GM12878 (cell line): ENCODE results near the gene CD68. TPM values are rescaled to one million over a fixed set of nuclear protein-coding genes. Genes with fewer than 3 reads are reported as not detected.

Experiments
- EGR1 ChIP-seq, 2 experiments: IDR thresholded peaks; 1 replicate in 1 of 2; 2 replicates in 1 of 2; pipeline ENCODE4 v1.6.1; 2011 to 2012; ENCODE audit warnings: low read depth in 2 of 2, low read length in 2 of 2, borderline replicate concordance in 1 of 2, mild to moderate bottlenecking in 1 of 2, moderate library complexity in 1 of 2
- IRF3 ChIP-seq: fragments of 450-650 bp; IDR thresholded peaks from 2 replicates; pipeline ENCODE4 v1.6.1; 2014; ENCODE audit warnings: mild to moderate bottlenecking
- KAT2A ChIP-seq: conservative IDR thresholded peaks from 2 replicates; pipeline ENCODE4 v1.6.1; 2011; ENCODE audit warnings: low read depth, low read length; ENCODE audit not compliant: control insufficient read depth
- MLLT1 ChIP-seq: fragments of 450-650 bp; IDR thresholded peaks from 2 replicates; pipeline ENCODE4 v1.6.1; 2016; ENCODE audit warnings: mild to moderate bottlenecking
- MXI1 ChIP-seq: fragments of 150-350 bp; IDR thresholded peaks from 2 replicates; pipeline ENCODE4 v1.6.1; 2011; ENCODE audit warnings: low read depth, mild to moderate bottlenecking, inconsistent platforms, low read length, improper control_type of control experiment
- NFIC ChIP-seq: IDR thresholded peaks from 2 replicates; pipeline ENCODE4 v1.6.1; 2012; ENCODE audit warnings: low read depth, mild to moderate bottlenecking, inconsistent platforms, low read length, moderate library complexity
- NR2C2 ChIP-seq: IDR thresholded peaks from 2 replicates; pipeline ENCODE4 v1.6.1; 2011; ENCODE audit warnings: borderline replicate concordance, low read depth; ENCODE audit not compliant: control insufficient read depth, insufficient read length
- RELA ChIP-seq: fragments of 450-650 bp; IDR thresholded peaks from 2 replicates; pipeline ENCODE4 v1.8.0; 2014; ENCODE audit warnings: borderline replicate concordance; ENCODE audit not compliant: partially characterized antibody
- RFX5 ChIP-seq: IDR thresholded peaks from 2 replicates; pipeline ENCODE4 v1.6.1; 2011; ENCODE audit warnings: low read depth, low read length, improper control_type of control experiment
- SMAD5 ChIP-seq: IDR thresholded peaks from 2 replicates; pipeline ENCODE4 v1.6.1; 2016; ENCODE audit warnings: antibody characterized with exemption, low read depth
- SMC3 ChIP-seq: IDR thresholded peaks from 2 replicates; pipeline ENCODE4 v1.6.1; 2011; ENCODE audit warnings: low read length, improper control_type of control experiment, borderline replicate concordance
- STAT3 ChIP-seq: IDR thresholded peaks from 2 replicates; pipeline ENCODE4 v1.6.1; 2011; ENCODE audit warnings: low read depth, low read length, improper control_type of control experiment
- SUPT20H ChIP-seq: IDR thresholded peaks from 2 replicates; pipeline ENCODE4 v1.6.1; 2011; ENCODE audit warnings: low read depth, mild to moderate bottlenecking, low read length, moderate library complexity, borderline replicate concordance; ENCODE audit not compliant: control insufficient read depth
- ZBTB4 ChIP-seq: fragments of 450-650 bp; formaldehyde crosslinking; IDR thresholded peaks from 2 replicates; pipeline ENCODE4 v1.4.0; 2022; ENCODE audit warnings: mild to moderate bottlenecking, moderate library complexity
- ZNF24 ChIP-seq: fragments of 450-650 bp; IDR thresholded peaks from 2 replicates; pipeline ENCODE4 v1.6.1; 2017; ENCODE audit warnings: antibody characterized with exemption, mild to moderate bottlenecking
- polyA plus RNA-seq, 11 experiments: library from polyadenylated mRNA; depleted of rRNA in 4 of 11; unstranded in 6 of 11; stranded (reverse) in 5 of 11; fragments of >200 nt; fragmentation: Nextera tagmentation in 4 of 11; fragmentation: Illumina TruSeq in 1 of 11; extraction: Ambion mirVana in 4 of 11; extraction: Trizol in 1 of 11; gene quantifications; 1 replicate in 1 of 11; 2 replicates in 10 of 11; pipeline versions ENCODE4 v1.2.1 to v1.2.3, GENCODE V29; 2011 to 2016; ENCODE audit warnings: inconsistent platforms in 2 of 11, missing spikeins in 2 of 11, low read depth in 1 of 11
- total RNA-seq, 4 experiments: library from RNA; depleted of rRNA in 3 of 4; stranded (reverse); fragments of >200 nt in 3 of 4; fragmentation: Illumina TruSeq in 1 of 4; extraction: Trizol in 1 of 4; gene quantifications; 2 replicates each; pipeline versions ENCODE4 v1.2.1 to v1.2.3, GENCODE V29; 2013 to 2021
- TF ChIP-seq, protein P1 (sequence below): fragments of 450-650 bp; IDR thresholded peaks from 2 replicates; pipeline ENCODE4 v1.6.1; 2017; ENCODE audit warnings: borderline replicate concordance
- TF ChIP-seq, protein P2 (sequence below): IDR thresholded peaks from 2 replicates; pipeline ENCODE4 v1.6.1; 2011; ENCODE audit warnings: low read depth, mild to moderate bottlenecking, low read length, moderate library complexity, borderline replicate concordance; ENCODE audit errors: extremely low read depth
- TF ChIP-seq, protein P3 (sequence below): fragments of 450-650 bp; IDR thresholded peaks from 2 replicates; pipeline ENCODE4 v1.6.1; 2018; ENCODE audit warnings: borderline replicate concordance, mild to moderate bottlenecking; ENCODE audit not compliant: partially characterized antibody

The CD68 gene
- total and polyA plus RNA-seq, 10 of the 15 experiments (the other 5 are each of a cell fraction or from before 2014, with no cell fraction given) = 2.6 to 6.9 (median 3.8) TPM

DNA sequence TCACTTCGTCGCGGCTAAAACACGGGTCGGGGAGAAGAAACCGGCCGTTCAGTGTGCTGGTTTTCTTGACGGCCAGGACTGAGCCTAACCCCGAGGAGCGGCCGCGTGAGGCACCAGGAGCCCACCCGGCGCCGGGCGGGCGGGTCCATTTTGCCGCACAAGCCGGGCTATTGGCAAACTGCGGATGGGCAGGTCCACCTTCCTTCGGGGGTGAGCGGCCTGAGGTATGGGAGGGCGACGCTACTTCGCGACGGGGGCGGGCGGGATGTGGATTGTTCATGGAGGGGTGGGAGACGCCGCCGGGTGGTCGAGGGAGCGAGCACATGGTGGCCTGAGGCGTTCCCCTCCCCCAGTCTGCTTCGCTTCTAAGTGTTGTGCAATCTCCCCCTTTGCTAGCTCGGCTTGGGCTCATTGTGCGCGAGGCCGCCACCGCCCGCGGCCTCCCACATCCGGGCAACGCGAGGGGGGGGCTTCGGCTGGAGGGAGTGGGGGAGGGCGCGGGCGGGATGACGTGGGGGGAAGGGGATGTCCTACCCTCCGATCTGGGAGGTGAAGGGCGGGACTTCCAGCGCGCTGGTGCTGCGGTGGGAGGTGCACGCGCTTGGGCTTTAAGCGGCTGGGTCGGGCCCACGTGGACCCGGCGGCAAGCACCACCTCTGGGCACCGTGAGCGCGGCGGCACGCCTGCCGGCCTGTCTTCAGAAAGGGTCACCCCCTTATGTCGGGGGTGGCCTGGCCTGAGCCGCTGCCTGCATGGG is 5.9 kb upstream of the CD68 start (continued):
- TF ChIP-seq, protein P1, sequence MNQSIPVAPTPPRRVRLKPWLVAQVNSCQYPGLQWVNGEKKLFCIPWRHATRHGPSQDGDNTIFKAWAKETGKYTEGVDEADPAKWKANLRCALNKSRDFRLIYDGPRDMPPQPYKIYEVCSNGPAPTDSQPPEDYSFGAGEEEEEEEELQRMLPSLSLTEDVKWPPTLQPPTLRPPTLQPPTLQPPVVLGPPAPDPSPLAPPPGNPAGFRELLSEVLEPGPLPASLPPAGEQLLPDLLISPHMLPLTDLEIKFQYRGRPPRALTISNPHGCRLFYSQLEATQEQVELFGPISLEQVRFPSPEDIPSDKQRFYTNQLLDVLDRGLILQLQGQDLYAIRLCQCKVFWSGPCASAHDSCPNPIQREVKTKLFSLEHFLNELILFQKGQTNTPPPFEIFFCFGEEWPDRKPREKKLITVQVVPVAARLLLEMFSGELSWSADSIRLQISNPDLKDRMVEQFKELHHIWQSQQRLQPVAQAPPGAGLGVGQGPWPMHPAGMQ = no peak
- TF ChIP-seq MLLT1 = peak; percentile 59; the same call in 1 of the 2 replicates
- TF ChIP-seq, protein P2, sequence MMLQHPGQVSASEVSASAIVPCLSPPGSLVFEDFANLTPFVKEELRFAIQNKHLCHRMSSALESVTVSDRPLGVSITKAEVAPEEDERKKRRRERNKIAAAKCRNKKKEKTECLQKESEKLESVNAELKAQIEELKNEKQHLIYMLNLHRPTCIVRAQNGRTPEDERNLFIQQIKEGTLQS = no peak
- peak in 1 of 2 experiments; percentile 57; a peak in 2 of 3 replicates for TF ChIP-seq EGR1 (IDR thresholded peaks at IDR 0.05; ENCODE audit: borderline replicate concordance in 1 of 2, low read depth in 2 of 2, low read length in 2 of 2)
- TF ChIP-seq KAT2A = no peak
- no peak; the same call in 1 of the 2 replicates for TF ChIP-seq NFIC
- TF ChIP-seq SMC3 = no peak
- peak; percentile 99 for TF ChIP-seq MXI1
- peak; percentile 67; the same call in 1 of the 2 replicates for TF ChIP-seq SMAD5
- TF ChIP-seq STAT3 = no peak
- TF ChIP-seq, protein P3, sequence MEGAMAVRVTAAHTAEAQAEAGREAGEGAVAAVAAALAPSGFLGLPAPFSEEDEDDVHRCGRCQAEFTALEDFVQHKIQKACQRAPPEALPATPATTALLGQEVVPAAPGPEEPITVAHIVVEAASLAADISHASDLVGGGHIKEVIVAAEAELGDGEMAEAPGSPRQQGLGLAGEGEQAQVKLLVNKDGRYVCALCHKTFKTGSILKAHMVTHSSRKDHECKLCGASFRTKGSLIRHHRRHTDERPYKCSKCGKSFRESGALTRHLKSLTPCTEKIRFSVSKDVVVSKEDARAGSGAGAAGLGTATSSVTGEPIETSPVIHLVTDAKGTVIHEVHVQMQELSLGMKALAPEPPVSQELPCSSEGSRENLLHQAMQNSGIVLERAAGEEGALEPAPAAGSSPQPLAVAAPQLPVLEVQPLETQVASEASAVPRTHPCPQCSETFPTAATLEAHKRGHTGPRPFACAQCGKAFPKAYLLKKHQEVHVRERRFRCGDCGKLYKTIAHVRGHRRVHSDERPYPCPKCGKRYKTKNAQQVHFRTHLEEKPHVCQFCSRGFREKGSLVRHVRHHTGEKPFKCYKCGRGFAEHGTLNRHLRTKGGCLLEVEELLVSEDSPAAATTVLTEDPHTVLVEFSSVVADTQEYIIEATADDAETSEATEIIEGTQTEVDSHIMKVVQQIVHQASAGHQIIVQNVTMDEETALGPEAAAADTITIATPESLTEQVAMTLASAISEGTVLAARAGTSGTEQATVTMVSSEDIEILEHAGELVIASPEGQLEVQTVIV = no peak
- no peak for TF ChIP-seq NR2C2
- TF ChIP-seq ZNF24 = peak; percentile 70; the same call in 1 of the 2 replicates
- TF ChIP-seq SUPT20H = no peak
- no peak for TF ChIP-seq ZBTB4
- TF ChIP-seq RFX5 = 0 out of 2 replicates have a peak, but pooled peaks have one; percentile 19
- TF ChIP-seq RELA = no peak
- TF ChIP-seq IRF3 = no peak
